GM18861 (cell line): ENCODE data around the gene NQO2.

Experiments
- ATAC-seq: cut with Tn5 transposase; IDR thresholded peaks from one replicate; pipeline ENCODE4 v1.9.1; 2021; ENCODE audit not compliant: unreplicated experiment

The NQO2 gene

DNA sequence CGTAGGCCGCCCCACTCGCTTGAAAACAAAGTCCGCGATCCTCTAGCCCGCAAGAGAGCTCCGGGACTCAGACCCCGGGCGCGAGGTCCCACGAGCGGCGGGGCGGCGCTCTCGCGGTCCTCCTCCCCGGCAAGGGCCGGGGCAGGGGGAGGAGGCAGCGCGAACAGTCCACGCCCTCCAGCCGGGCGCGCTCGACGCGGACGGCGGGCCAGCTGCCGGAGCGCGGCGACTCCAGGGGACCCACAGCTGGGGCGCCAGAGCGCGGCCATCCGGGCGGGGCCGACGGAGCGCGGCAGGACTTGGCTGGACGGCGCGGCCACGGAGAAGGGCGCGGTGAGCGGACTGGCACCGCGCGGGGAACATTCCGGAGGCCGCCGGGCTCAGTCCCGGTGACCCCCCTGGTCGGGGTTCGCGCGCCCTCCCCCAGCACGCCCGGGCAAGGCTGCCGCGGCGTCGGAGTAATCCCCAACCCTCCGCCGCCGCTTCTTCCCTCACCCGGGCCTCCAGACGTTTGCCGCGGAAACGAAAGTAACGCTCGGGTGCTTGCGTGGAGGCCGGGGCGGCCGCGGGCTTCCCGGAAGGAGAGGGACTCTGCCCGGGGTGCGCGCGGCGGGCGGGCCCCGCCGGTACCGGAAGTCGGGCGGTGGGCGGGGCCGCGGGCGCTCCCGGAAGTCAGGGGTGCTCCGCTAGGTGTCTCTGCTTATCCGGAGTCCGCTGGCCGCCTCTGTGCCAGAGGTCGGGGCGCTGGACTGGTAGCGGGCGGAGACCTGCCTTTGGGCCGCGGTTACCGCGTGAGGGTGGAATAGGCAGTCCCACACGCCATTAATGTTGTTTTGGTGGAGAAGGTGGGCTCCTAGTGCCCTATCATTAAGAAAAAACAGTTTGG is 68.9 kb downstream of the NQO2 start, which contains the start of gene RIPK1:
RIPK1 (plus strand) TSS at position 166 of the 886 bp plus-strand sequence. CDS start 8,330 bp downstream, outside the sequence.
- peak; percentile 74 for ATAC-seq
